Activated T-cell treated with anti-CD3 and anti-CD28 coated beads for 48 hours (primary cell): ENCODE measurements around the gene IL32.
A peak's percentile ranks its signal among the peaks of the same experiment; 100 is the strongest.
"Not testable (repeated sequence)": the region's sequence is repeated elsewhere in the genome, so short reads cannot be mapped to it uniquely, and the experiment has no call there.

Experiments used
- DNase-seq: peaks from one replicate; pipeline ENCODE4 v3.0.0-alpha.2; 2020; ENCODE audit warnings: low read depth

IL32 gene

GRCh38 chr16:3051494-3051893, 13.9 kb upstream of the IL32 start:
- no peak for DNase-seq

- DNase-seq: not testable (repeated sequence)
These were observed 12.7 kb upstream of the IL32 start for GRCh38 chr16:3052571-3053329.

GRCh38 chr16:3053330-3053710, 12.1 kb upstream of the IL32 start:
- not testable (repeated sequence) for DNase-seq

GRCh38 chr16:3054965-3055733, 10.3 kb upstream of the IL32 start:
- DNase-seq: no peak

DNA sequence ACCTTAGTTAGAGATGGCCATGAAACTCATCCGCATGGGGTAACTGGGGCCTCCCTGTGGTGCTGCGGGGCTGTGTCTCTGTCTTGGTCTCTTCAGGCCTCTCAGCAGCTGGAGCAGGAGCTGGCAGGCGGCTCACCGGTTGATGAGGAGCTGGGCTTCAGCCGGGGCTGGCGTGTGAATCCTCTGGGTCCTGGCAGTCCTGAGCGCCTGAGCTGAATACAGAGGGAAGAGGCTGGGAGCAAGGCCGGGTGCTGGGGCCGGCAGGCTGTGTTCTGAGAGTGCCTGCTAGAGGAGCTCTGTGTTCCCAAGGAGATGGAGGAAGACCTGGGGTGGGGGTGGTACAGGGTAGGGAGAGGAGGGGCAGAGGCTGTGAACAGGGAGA, 9.7 kb upstream of the IL32 start:
- DNase-seq: not testable (repeated sequence)

- no peak for DNase-seq
These were observed 8.9 kb upstream of the IL32 start for GRCh38 chr16:3056336-3057180.

DNA sequence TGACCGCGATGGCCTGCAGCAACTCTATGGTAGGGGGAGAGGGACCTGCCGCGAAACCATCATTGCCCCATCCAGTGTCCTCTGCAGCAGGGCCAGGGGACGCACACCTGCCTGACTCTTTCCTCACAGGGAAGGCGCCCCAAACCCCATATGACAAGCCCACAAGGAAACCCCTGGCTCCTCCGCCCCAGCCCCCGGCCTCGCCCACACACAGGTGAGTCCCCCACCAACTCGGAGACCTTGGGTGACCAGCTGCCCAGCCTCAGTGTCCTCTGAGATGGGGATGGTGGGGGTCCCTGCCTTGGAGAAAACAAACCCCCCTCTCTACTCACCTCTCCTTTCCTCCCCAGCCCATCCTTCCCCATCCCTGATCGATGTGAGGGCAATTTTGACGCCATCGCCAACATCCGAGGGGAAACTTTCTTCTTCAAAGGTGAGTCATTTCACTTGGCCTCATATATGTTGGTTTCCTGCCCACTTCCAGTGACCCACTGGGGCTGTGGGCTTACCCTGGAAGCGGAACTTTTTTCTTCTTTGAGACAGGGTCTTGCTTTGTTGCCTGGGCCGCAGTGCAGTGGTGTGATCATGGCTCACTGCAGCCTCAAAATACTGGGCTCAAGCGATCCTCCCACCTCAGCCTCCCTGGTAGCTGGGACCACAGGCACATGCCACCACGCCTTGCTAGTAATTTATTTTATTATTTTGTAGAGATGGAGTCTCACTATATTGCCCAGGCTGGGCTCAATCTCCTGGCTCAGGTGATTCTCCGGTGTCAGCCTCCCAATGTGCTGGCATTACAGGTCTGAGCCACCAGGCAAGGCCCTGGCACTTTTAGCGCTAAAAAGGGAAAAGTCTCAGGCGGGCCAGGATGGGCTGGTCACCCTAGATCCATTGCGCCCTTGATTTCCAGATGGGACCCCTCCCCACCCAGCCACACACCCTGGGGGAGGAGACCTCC, 8.0 kb upstream of the IL32 start:
- DNase-seq: no peak

- DNase-seq: no peak
These were observed 7.1 kb upstream of the IL32 start for GRCh38 chr16:3058139-3059030.

DNA sequence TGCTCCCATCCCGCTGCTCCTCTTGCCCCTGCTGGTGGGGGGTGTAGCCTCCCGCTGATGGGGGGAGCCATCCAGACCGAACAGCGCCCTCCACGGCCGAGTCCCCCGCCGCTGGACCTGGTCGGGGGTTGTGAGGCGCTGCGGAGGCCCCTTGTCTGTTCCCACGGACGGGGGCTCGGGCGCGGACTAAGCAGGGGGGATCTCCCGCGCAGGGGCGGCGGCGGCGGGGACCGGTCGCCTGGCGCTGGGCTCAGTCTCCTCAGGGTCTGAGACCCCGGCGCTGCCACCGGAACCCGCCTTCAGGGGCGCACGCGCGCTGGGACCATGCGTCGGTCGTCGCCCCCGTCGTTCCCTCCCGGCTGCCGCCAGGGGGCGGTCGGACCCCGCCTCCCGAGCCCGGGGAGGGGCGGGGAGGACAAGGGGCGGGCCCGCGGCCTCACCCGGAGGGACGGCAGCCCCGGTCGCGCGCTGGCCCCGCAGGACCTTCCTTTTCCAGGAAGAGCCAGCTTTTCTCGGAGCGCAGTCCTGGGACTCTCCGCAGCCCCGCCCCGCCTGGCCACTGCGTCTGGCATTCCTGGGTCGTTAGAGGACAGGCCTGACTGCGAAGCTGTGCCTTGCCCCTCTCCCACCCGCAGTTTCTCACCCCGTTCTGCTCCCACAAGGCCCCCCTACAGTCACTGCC, 6.3 kb upstream of the IL32 start:
- DNase-seq: peak; percentile 90

GRCh38 chr16:3059723-3060242, 5.7 kb upstream of the IL32 start:
- no peak for DNase-seq

DNA sequence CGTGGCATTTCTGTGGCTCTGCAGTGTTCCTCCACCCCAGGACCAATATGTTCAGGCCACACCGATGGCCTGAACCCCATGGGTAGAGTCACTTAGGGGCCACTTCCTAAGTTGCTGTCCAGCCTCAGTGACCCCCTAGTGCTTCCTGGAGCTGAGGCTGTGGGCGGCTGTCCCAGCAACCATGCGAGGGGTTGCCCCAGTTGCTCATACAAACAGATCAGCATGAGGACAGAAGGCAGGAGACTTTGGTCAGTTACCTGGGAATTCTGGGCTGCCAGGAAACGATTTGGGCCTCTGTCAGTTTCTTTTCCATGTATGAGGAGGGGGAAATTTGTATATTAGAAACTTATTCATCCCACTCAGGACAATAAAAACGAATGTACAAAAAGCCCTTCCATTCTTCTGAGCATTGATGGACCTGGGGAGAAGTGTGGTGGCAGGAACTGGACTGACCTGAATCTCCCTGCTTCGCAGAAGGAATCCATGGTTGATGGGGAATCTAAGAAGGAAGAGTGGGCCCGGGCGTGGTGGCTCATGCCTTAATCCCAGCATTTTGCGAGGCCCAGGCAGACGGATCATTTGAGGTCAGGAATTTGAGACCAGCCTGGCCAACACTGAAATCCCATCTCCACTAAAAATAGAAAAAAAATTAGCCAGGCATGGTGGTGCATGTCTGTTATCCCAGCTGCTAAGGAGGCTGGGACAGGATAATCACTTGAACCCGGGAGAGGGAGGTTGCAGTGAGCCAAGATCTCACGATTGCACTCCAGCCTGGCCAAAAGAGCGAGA, 4.9 kb upstream of the IL32 start:
- no peak for DNase-seq

DNA sequence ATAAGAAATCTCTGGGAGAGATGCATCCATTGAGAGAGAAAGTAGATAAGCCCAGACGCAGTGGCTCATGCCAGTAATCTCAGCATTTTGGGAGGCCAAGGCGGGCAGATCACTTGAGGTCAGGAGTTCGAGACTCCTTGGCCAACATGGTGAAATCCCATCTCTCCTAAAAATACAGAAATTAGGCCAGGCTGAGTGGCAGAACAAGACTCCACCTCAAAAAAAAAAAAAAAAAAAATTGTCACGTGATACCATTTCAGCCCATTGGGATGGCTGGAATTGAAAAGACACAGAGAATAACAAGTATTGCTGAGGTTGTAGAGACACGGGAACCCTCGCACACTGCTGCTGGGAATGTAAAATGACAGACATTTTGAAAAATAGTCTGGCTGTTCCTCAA, 2.9 kb upstream of the IL32 start:
- no peak for DNase-seq

GRCh38 chr16:3063625-3064386, 1.6 kb upstream of the IL32 start:
- no peak for DNase-seq

DNA sequence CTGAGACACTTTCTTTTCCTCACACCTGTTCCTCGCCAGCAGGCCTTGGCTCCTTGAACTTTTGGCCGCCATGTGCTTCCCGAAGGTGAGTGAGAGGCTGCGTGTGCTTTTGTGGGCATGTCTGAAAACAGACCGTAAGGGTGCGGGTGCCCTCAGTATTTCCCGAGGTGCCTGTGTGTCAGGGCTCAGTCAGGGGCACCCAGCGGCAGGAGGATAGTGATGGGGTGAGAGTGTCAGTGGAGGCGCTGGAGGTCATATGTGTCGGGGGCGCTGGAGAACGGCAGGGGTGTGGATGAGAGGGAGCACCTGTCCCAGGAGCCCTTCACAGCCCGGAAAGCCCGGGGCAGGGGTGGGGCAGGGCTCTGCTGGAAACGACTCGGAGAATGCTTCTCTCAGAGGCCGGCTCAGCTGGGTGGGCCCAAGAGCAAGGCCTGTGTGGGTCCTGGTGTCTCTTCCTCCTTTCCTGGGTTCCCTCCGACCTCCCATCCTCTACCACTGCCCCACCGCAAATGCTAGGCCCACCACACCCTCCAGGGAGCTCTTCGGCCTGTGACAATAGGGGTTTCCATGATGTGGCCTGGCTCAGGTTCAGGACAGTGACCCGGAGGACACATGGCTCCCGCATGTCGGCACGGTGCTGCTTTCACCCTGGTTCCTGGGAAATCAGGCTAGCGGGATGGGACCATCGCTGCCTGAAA, 451 bp downstream of the IL32 start:
- DNase-seq: no peak

GRCh38 chr16:3066440-3066748, 954 bp downstream of the IL32 start:
- DNase-seq: no peak

- no peak for DNase-seq
These were observed 3.0 kb downstream of the IL32 start for GRCh38 chr16:3068487-3068886.

- DNase-seq: not testable (repeated sequence)
These were observed 3.7 kb downstream of the IL32 start for GRCh38 chr16:3069146-3069545.
